IMR-90 (cell line): Measurements from ENCODE around the gene TBL3. TPM values are rescaled to one million over a fixed set of nuclear protein-coding genes. Genes with fewer than 3 reads are reported as not detected.
"Not testable (repeated sequence)": the region's sequence is repeated elsewhere in the genome, so short reads cannot be mapped to it uniquely, and the experiment has no call there.

ENCODE experiments used
- ATAC-seq: fragments of 200-7000 bp; cut with Tn5 transposase; 2 replicates; pipeline ENCODE4 v1.9.1; 2020; ENCODE audit warnings: low read depth, mild to moderate bottlenecking, moderate library complexity
- BruUV-seq: library from RNA; stranded (reverse); fragments of 400-500 nt; replicated peaks from 2 replicates; lab custom pipeline; 2021; lab: Mats Ljungman, UMichigan
- CTCF ChIA-PET: fragments of 300-600 bp; formaldehyde crosslinking; extraction: SDS; loops from one replicate; lab custom pipeline; 2021; ENCODE audit warnings: antibody characterized with exemption; lab: Yijun Ruan, JAX
- POLR2A ChIA-PET: fragments of 300-600 bp; sonication (Branson Sonifier 250); formaldehyde crosslinking; loops from one replicate; lab custom pipeline; 2022; ENCODE audit warnings: antibody characterized with exemption; ENCODE audit not compliant: unreplicated experiment; lab: Charles Lee
- DNase-seq: peaks from one replicate; pipeline ENCODE4 v3.0.0; 2013
- H2AFZ ChIP-seq: replicated peaks from 2 replicates; pipeline ENCODE3; 2013; ENCODE audit warnings: low read length, mild to moderate bottlenecking; ENCODE audit not compliant: poor library complexity
- H2AK5ac ChIP-seq: 2 replicates; pipeline ENCODE4 v1.6.1; 2013; ENCODE audit warnings: low read depth, low read length, inconsistent platforms
- H2AK9ac ChIP-seq: replicated peaks from 2 replicates; pipeline ENCODE3; 2013; ENCODE audit warnings: mild to moderate bottlenecking, low read depth, low read length, moderate library complexity; ENCODE audit not compliant: poor library complexity
- H2BK120ac ChIP-seq: 2 replicates; pipeline ENCODE4 v1.6.1; 2013; ENCODE audit warnings: low read depth, low read length, inconsistent platforms
- H2BK15ac ChIP-seq: 3 replicates; pipeline ENCODE4 v1.6.1; 2013; ENCODE audit warnings: low read depth, low read length, inconsistent platforms
- H2BK20ac ChIP-seq: 2 replicates; pipeline ENCODE4 v1.6.1; 2013; ENCODE audit warnings: low read depth, mild to moderate bottlenecking, inconsistent platforms, low read length, moderate library complexity
- H2BK5ac ChIP-seq: 2 replicates; pipeline ENCODE4 v1.6.1; 2013; ENCODE audit warnings: mild to moderate bottlenecking, low read depth, low read length, inconsistent platforms; ENCODE audit not compliant: poor library complexity, severe bottlenecking
- H3K14ac ChIP-seq: replicated peaks from 2 replicates; pipeline ENCODE4 v1.6.1; 2013; ENCODE audit warnings: low read depth, low read length, inconsistent platforms
- H3K18ac ChIP-seq: 2 replicates; pipeline ENCODE4 v1.6.1; 2013; ENCODE audit warnings: low read depth, low read length, control low read depth
- H3K23ac ChIP-seq: 2 replicates; pipeline ENCODE4 v1.6.1; 2013; ENCODE audit warnings: low read depth, low read length, inconsistent platforms
- H3K27ac ChIP-seq: 2 replicates; pipeline ENCODE4 v1.5.1; 2013; ENCODE audit warnings: mild to moderate bottlenecking, control low read depth, low read length; ENCODE audit not compliant: insufficient read depth
- H3K27me3 ChIP-seq: 2 replicates; pipeline ENCODE4 v1.6.1; 2013; ENCODE audit warnings: low read length; ENCODE audit not compliant: control insufficient read depth, insufficient read depth
- H3K36me3 ChIP-seq: 2 replicates; pipeline ENCODE4 v1.6.1; 2013; ENCODE audit warnings: low read length, mixed read lengths; ENCODE audit not compliant: control insufficient read depth, insufficient read depth
- H3K4ac ChIP-seq: 2 replicates; pipeline ENCODE4 v1.6.1; 2013; ENCODE audit warnings: low read depth, low read length, inconsistent platforms
- H3K4me1 ChIP-seq: 2 replicates; pipeline ENCODE4 v1.6.1; 2013; ENCODE audit warnings: low read length, mixed read lengths; ENCODE audit not compliant: control insufficient read depth, insufficient read depth
- H3K4me2 ChIP-seq: 2 replicates; pipeline ENCODE4 v1.6.1; 2013; ENCODE audit warnings: low read depth, mild to moderate bottlenecking, control low read depth, low read length, moderate library complexity
- H3K4me3 ChIP-seq: 2 replicates; pipeline ENCODE4 v1.5.1; 2013; ENCODE audit warnings: low read depth, mild to moderate bottlenecking, control low read depth, low read length, moderate library complexity; ENCODE audit not compliant: insufficient read depth
- H3K56ac ChIP-seq: 2 replicates; pipeline ENCODE4 v1.6.1; 2013; ENCODE audit warnings: low read length, inconsistent platforms; ENCODE audit not compliant: insufficient read depth; ENCODE audit errors: extremely low read depth
- H3K79me1 ChIP-seq, 2 experiments: 2 replicates each; pipeline ENCODE4 v1.6.1; 2013; ENCODE audit warnings: low read length in 2 of 2, inconsistent platforms in 1 of 2, low read depth in 1 of 2
- H3K9ac ChIP-seq: 2 replicates; pipeline ENCODE4 v1.6.1; 2013; ENCODE audit warnings: low read depth, low read length, control low read depth
- H3K9me1 ChIP-seq: 2 replicates; pipeline ENCODE4 v1.6.1; 2013; ENCODE audit warnings: low read length, inconsistent platforms; ENCODE audit not compliant: insufficient read depth
- H3K9me3 ChIP-seq: 2 replicates; pipeline ENCODE4 v1.6.1; 2013; ENCODE audit warnings: low read length; ENCODE audit not compliant: control insufficient read depth, insufficient read depth
- H4K20me1 ChIP-seq: 2 replicates; pipeline ENCODE4 v1.6.1; 2013; ENCODE audit warnings: low read length, inconsistent platforms; ENCODE audit not compliant: insufficient read depth
- H4K5ac ChIP-seq: 2 replicates; pipeline ENCODE4 v1.6.1; 2013; ENCODE audit warnings: mild to moderate bottlenecking, low read depth, low read length, control low read depth
- H4K8ac ChIP-seq, 2 experiments: 2 replicates each; pipeline ENCODE4 v1.6.1; 2013; ENCODE audit warnings: low read depth in 2 of 2, low read length in 2 of 2, control low read depth in 1 of 2, inconsistent platforms in 1 of 2
- H4K91ac ChIP-seq: 2 replicates; pipeline ENCODE4 v1.6.1; 2013; ENCODE audit warnings: low read depth, low read length, inconsistent platforms; ENCODE audit not compliant: insufficient read depth
- WGBS, 2 experiments: methylation state at CpG; one replicate each; pipeline versions ENCODE4 v1.1.5 to v1.1.7; 2013; ENCODE audit warnings: missing lambda C conversion rate in 2 of 2; ENCODE audit not compliant: insufficient read length in 1 of 2; ENCODE audit errors: extremely low coverage in 2 of 2; 5-methylcytosine and 5-hydroxymethylcytosine counted together
- dilution Hi-C: fragments of 300-500 bp; cut with HindIII; formaldehyde crosslinking; loops from one replicate; pipeline ENCODE4 v1.14.3; 2018; ENCODE audit warnings: low sequenced_read_pairs; ENCODE audit not compliant: unreplicated experiment
- in situ Hi-C: fragments of 300-500 bp; cut with MboI; formaldehyde crosslinking; loops from 3 replicates; pipeline ENCODE4 v1.14.3; 2019; ENCODE audit warnings: low sequenced_read_pairs, inconsistent platforms, mixed read lengths
- intact Hi-C: fragments of 100-400 bp; cut with micrococcal nuclease; formaldehyde crosslinking; loops from 2 replicates; pipeline ENCODE4 v1.10.0; 2022
- polyA plus RNA-seq, 3 experiments: library from polyadenylated mRNA; depleted of rRNA; stranded (reverse); fragments of >200 nt; gene quantifications; 2 replicates each; pipeline ENCODE4 v1.2.3, GENCODE V29; 2012; ENCODE audit warnings: low replicate concordance in 1 of 3
- total RNA-seq: library from RNA; depleted of rRNA; stranded (reverse); fragments of >200 nt; gene quantifications from 2 replicates; pipeline ENCODE4 v1.2.3, GENCODE V29; 2012

TBL3 gene
- total and polyA plus RNA-seq, 2 of the 4 experiments (the other 2 are of a cell fraction): 38.5 to 60.8 TPM

DNA sequence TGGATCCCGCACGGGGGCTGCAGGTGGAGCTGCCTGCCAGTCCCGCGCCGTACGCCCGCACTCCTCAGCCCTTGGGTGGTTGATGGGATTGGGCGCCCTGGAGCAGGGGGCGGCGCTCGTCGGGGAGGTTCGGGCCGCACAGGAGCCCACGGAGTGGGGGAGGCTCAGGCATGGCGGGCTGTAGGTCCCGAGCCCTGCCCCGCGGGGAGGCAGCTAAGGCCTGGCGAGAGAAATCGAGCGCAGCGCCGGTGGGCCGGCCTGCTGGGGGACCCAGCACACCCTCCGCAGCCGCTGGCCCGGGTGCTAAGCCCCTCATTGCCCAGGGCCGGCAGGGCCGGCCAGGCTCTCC lies 13.7 kb upstream of the TBL3 start:
- H3K27ac ChIP-seq, ATAC-seq, H3K18ac ChIP-seq, intact Hi-C loops, CTCF ChIA-PET, in situ Hi-C loops, H3K9me1 ChIP-seq, H3K23ac ChIP-seq, dilution Hi-C loops, H2AK9ac ChIP-seq, H3K4me2 ChIP-seq, POLR2A ChIA-PET, H3K4me3 ChIP-seq, H2AFZ ChIP-seq, H3K4ac ChIP-seq, H2BK5ac ChIP-seq, H3K9me3 ChIP-seq, H4K8ac ChIP-seq, H3K14ac ChIP-seq, H4K91ac ChIP-seq, DNase-seq, H2BK15ac ChIP-seq, BruUV-seq, H3K4me1 ChIP-seq, H3K56ac ChIP-seq, H4K5ac ChIP-seq, H2BK120ac ChIP-seq, H2AK5ac ChIP-seq, H2BK20ac ChIP-seq, H3K9ac ChIP-seq, H3K27me3 ChIP-seq: not testable (repeated sequence)
- Histone ChIP-seq H3K36me3 (peaks cover 18% of the 10 kb centered on the region), H4K20me1 (peaks cover 28% of the 10 kb centered on the region), H3K79me1 (peaks cover 3 to 24% of the 10 kb centered on the region in 2 experiments; a peak in 3 of 4 replicates)
- WGBS, 2 experiments: 84% methylated on average over 14 of the region's 30 CpGs; no CpG with 5 or more reads in 1 of the 2 experiments
